Measurements from ENCODE around the gene PEPD. TPM values are rescaled to one million over a fixed set of nuclear protein-coding genes. Genes with fewer than 3 reads are reported as not detected.
A peak's percentile ranks its signal among the peaks of the same experiment; 100 is the strongest.

The PEPD gene
- total and polyA plus RNA-seq, 7 experiments from 2014 or later = 21.9 to 126 (median 24.6) TPM

DNA sequence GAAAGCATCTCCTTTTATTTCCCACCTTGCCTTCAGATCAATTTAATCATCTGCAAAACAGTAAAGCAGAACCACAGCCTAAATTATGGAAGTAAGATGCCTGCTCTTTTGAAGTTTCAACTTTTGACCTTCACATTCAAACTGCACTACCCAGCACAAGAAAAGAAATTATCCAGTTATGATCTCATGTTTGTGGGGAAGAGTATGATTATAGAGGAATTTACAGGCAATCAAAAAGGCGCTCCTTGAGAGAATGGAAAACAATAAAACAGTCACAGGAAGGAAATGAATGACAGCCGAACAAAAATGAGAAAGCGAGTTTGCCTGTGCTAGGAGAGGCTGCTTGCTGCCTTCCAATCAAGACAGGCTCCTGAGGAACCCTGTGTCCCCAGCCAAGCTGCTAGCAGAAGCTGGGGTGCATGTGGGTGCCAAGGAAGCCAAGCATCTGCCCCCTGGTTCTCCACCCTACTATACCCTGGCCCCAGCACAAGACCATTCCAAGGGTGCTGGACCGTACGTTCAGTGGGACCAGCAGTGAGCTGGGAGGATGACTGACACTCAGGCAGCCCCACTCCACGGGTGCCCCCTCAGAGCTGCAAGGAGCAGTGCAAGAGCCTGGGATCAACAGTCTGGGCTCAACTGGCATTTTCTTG lies 47.8 kb downstream of the PEPD start:
- ChIA-PET POLR2A (no interaction called here), CTCF (no interaction called here)
- Mint-ChIP-seq H3K4me3 (no peak overlapping the region), H3K27me3 (no peaks in the 10 kb centered on the region), H3K36me3 (peaks cover 0 to 38% (median 26%) of the 10 kb centered on the region in 5 donors), H3K9me3 (peaks cover 0 to 7% (median 0%) of the 10 kb centered on the region in 11 donors), H3K4me1 (peaks cover 0 to 8% (median 0%) of the 10 kb centered on the region in 7 donors), H3K27ac (no peak overlapping the region)
- Histone ChIP-seq H3K9me3 (ENCODE audit: control insufficient read depth in 2 of 3, low read length in 3 of 3) (no peaks in the 10 kb centered on the region), H3K36me3 (ENCODE audit: control insufficient read depth in 2 of 3, insufficient read depth in 3 of 3, low read length in 3 of 3) (peaks cover 0 to 27% (median 0%) of the 10 kb centered on the region in 3 experiments), H3K4me1 (ENCODE audit: control insufficient read depth in 2 of 2, insufficient read depth in 2 of 2, low read length in 2 of 2) (no peaks in the 10 kb centered on the region), H3K27ac (ENCODE audit: low read depth, low read length) (no peak overlapping the region), H3K27me3 (ENCODE audit: control insufficient read depth in 2 of 2, insufficient read depth in 2 of 2, low read length in 2 of 2) (no peaks in the 10 kb centered on the region), H3K4me3 (ENCODE audit: low read length) (no peak overlapping the region)
- ATAC-seq (no peak), DNase-seq (no peak)
- intact Hi-C loops (cut with micrococcal nuclease) = no loop called here

DNA sequence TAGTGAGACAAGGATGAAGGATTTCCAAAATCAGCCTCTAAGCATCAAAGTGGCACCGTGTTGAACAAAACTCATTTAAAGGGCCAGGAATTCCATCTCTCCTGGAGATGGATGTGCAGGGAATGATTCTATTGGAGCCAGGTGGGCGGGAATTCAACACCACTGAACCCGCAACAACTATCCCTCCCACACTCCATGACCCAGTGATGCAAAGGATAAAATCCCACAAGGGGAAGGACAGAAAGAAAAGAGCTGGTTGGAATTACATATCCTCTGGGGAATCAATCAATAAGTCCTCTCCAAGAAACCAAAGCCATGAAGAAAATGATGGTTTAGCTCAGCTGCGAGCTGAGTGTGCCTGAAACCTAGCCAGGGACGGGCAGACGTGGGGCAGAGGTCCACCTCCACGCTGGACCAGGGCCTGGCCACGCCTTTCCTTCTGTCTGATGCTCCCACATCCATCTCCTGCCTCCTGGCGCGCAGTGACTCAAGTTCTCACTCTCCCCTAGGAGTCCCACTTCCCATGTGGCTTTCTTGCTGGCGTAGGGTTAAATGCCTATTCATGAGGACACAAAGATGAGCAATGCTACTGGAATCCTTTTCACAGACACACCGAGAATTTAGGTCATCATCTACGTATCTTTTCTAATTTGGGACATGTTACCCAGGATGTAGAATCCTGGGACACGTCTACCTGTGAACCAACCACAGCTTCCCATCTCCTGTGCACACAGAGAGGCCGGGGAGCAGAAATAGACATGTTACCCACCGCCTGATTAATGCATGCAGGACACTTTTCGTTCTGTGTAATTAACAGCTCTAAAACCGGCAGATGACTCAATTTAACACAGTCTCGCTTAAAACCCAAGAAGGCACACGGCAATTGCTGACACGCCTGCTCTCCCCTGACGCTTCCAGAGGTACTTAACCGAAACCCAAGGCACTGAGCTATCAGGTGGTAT lies 48.6 kb downstream of the PEPD start:
- Mint-ChIP-seq H3K9me3 (no peaks in the 10 kb centered on the region), H3K4me1 (peaks cover 0 to 8% (median 0%) of the 10 kb centered on the region in 7 donors), H3K27ac (no peak overlapping the region), H3K4me3 (no peak overlapping the region), H3K36me3 (peaks cover 0 to 30% (median 18%) of the 10 kb centered on the region in 5 donors), H3K27me3 (no peaks in the 10 kb centered on the region)
- no peaks in the 10 kb centered on the region for H3K9me3 ChIP-seq (ENCODE audit: control insufficient read depth in 2 of 3, low read length in 3 of 3)
- ChIA-PET POLR2A (no interaction called here), CTCF (no interaction called here)
- H3K36me3 ChIP-seq (ENCODE audit: control insufficient read depth in 2 of 3, insufficient read depth in 3 of 3, low read length in 3 of 3) = peaks cover 0 to 23% (median 0%) of the 10 kb centered on the region in 3 experiments
- no peaks in the 10 kb centered on the region for H3K4me1 ChIP-seq (ENCODE audit: control insufficient read depth in 2 of 2, insufficient read depth in 2 of 2, low read length in 2 of 2)
- no peaks in the 10 kb centered on the region for H3K27me3 ChIP-seq (ENCODE audit: control insufficient read depth in 2 of 2, insufficient read depth in 2 of 2, low read length in 2 of 2)
- ATAC-seq (no peak), DNase-seq (no peak)
- intact Hi-C loops (cut with micrococcal nuclease) = no loop called here
- no peak overlapping the region for H3K27ac ChIP-seq (ENCODE audit: low read depth, low read length)
- H3K4me3 ChIP-seq (ENCODE audit: low read length) = no peak overlapping the region

DNA sequence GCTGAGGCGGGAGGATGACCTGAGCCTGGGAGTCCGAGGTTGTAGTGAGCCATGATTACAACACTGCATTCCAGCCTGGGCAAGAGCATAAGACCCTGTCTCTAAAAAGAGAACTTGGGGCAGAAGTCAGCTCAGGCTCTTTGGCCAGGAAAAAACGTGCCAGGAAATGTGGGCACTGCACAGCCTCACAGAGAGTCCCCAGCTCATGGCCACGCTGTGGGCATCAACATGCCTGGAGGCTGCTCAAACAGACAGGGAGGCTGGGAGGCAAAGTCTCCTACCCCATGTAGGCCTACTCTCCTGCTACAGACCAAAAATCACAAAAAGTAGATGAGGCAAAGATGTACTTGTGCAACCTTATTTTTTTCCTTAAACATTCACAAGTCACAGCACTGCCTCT lies 49.4 kb downstream of the PEPD start:
- ChIA-PET POLR2A (no interaction called here), CTCF (no interaction called here)
- Histone ChIP-seq H3K4me1 (ENCODE audit: control insufficient read depth in 2 of 2, insufficient read depth in 2 of 2, low read length in 2 of 2) (no peaks in the 10 kb centered on the region), H3K27ac (ENCODE audit: low read depth, low read length) (no peak overlapping the region), H3K36me3 (ENCODE audit: control insufficient read depth in 2 of 3, insufficient read depth in 3 of 3, low read length in 3 of 3) (peaks cover 0 to 16% (median 0%) of the 10 kb centered on the region in 3 experiments), H3K9me3 (ENCODE audit: control insufficient read depth in 2 of 3, low read length in 3 of 3) (no peaks in the 10 kb centered on the region), H3K27me3 (ENCODE audit: control insufficient read depth in 2 of 2, insufficient read depth in 2 of 2, low read length in 2 of 2) (no peaks in the 10 kb centered on the region), H3K4me3 (ENCODE audit: low read length) (no peak overlapping the region)
- H3K4me3 Mint-ChIP-seq = no peak overlapping the region
- ATAC-seq (no peak), DNase-seq (no peak)
- H3K9me3 Mint-ChIP-seq = no peaks in the 10 kb centered on the region
- H3K4me1 Mint-ChIP-seq = peaks cover 0 to 8% (median 0%) of the 10 kb centered on the region in 7 donors
- no peak overlapping the region for H3K27ac Mint-ChIP-seq
- no peaks in the 10 kb centered on the region for H3K27me3 Mint-ChIP-seq
- H3K36me3 Mint-ChIP-seq = peaks cover 0 to 23% (median 11%) of the 10 kb centered on the region in 5 donors
- intact Hi-C loops (cut with micrococcal nuclease) = no loop called here

DNA sequence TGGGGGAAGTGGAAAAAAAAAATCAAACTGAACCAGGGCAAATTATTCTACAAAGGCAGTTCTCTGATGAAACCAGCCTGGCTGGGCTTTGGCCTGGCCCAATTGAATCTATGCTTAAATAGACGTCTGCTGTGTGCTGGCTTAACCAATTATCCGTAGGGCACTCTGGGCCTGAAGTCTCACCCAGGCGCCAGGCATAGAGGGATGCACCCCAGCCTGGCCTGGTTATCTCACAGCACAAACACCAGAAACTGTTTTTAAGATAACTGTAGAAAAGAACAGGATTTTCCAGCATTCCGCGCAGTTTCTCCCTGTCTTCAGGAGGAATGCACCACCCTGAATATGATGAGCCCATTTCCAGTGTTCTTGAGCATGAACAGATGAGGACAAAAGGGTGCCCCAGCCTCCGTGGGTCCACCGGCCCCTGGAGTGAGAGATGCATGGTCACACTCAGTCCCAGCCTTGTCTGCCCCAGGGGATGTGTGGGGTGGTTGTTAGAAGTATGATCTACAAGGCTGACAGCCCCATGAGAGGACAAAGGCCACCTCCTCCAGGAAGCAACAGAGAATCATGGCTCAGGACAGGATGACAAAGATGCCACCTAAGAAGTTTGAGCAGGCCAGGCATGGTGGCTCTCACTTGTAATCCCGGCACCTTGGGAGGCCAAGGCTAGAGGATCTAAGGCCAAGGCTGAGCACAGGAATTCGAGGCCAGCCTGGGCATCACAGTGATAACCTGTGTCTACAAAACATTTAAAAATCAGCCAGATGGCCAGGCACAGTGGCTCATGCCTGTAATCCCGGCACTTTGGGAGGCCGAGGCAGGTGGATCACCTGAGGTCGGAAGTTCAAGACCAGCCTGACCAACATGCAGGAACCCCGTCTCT lies 50.2 kb downstream of the PEPD start:
- no peaks in the 10 kb centered on the region for H3K27me3 Mint-ChIP-seq
- peaks cover 0 to 8% (median 0%) of the 10 kb centered on the region in 7 donors for H3K4me1 Mint-ChIP-seq
- Histone ChIP-seq H3K4me1 (ENCODE audit: control insufficient read depth in 2 of 2, insufficient read depth in 2 of 2, low read length in 2 of 2) (no peaks in the 10 kb centered on the region), H3K27ac (ENCODE audit: low read depth, low read length) (no peak overlapping the region), H3K27me3 (ENCODE audit: control insufficient read depth in 2 of 2, insufficient read depth in 2 of 2, low read length in 2 of 2) (no peaks in the 10 kb centered on the region), H3K4me3 (ENCODE audit: low read length) (no peak overlapping the region), H3K9me3 (ENCODE audit: control insufficient read depth in 2 of 3, low read length in 3 of 3) (no peaks in the 10 kb centered on the region), H3K36me3 (ENCODE audit: control insufficient read depth in 2 of 3, insufficient read depth in 3 of 3, low read length in 3 of 3) (peaks cover 0 to 11% (median 0%) of the 10 kb centered on the region in 3 experiments)
- DNase-seq (no peak), ATAC-seq (no peak)
- no peak overlapping the region for H3K4me3 Mint-ChIP-seq
- intact Hi-C loops (cut with micrococcal nuclease) = no loop called here
- POLR2A ChIA-PET = no interaction called here
- peak overlapping the region in 1 of 9 donors; percentile 13 for H3K27ac Mint-ChIP-seq
- CTCF ChIA-PET = no interaction called here
- H3K36me3 Mint-ChIP-seq = peaks cover 0 to 18% (median 6%) of the 10 kb centered on the region in 5 donors
- H3K9me3 Mint-ChIP-seq = no peaks in the 10 kb centered on the region

DNA sequence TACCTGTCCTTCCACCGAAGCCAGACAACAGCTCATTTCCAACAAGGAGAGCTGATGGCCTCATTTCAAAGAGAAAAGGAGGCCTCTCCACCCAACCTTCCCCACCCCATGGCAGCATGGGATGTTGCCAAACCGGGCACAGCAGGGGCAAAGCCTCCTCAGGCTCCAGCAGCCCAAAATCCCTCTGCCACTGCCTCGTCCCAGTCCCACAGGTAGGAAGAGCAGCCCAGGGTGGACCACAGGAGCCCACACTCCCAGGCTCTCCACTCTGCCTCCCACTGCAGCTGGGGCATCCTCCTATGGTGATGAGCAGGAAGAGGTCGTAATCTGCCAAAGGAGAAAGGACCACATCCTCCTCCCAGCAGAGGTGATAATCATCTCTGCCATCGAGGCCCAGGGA lies 50.9 kb downstream of the PEPD start:
- ChIA-PET CTCF (no interaction called here), POLR2A (no interaction called here)
- no peak for DNase-seq
- no peaks in the 10 kb centered on the region for H3K4me1 ChIP-seq (ENCODE audit: control insufficient read depth in 2 of 2, insufficient read depth in 2 of 2, low read length in 2 of 2)
- Mint-ChIP-seq H3K27ac (peak overlapping the region in 1 of 9 donors; percentile 13), H3K9me3 (no peaks in the 10 kb centered on the region), H3K4me1 (peaks cover 0 to 8% (median 0%) of the 10 kb centered on the region in 7 donors), H3K4me3 (no peak overlapping the region), H3K36me3 (peaks cover 0 to 18% (median 6%) of the 10 kb centered on the region in 5 donors), H3K27me3 (no peaks in the 10 kb centered on the region)
- H3K4me3 ChIP-seq (ENCODE audit: low read length) = no peak overlapping the region
- no peak for ATAC-seq
- H3K27ac ChIP-seq (ENCODE audit: low read depth, low read length) = no peak overlapping the region
- no peaks in the 10 kb centered on the region for H3K27me3 ChIP-seq (ENCODE audit: control insufficient read depth in 2 of 2, insufficient read depth in 2 of 2, low read length in 2 of 2)
- H3K36me3 ChIP-seq (ENCODE audit: control insufficient read depth in 2 of 3, insufficient read depth in 3 of 3, low read length in 3 of 3) = peaks cover 0 to 11% (median 0%) of the 10 kb centered on the region in 3 experiments
- intact Hi-C loops (cut with micrococcal nuclease) = no loop called here
- H3K9me3 ChIP-seq (ENCODE audit: control insufficient read depth in 2 of 3, low read length in 3 of 3) = no peaks in the 10 kb centered on the region

DNA sequence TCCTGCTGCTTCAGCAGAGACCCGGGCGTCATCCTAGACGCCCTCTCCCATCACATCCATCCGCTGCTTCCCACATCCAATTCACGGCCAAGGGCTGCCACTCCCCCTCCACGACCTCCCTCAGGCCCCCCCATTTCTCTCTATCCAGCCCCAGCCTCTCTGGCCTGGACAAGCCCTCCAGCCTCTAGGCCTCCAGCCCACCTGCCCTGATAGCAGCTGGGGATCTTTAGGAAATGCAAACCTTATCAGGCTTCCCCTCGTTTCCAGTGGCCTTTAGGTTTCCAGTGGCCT lies 51.6 kb downstream of the PEPD start:
- CTCF ChIA-PET = no interaction called here

More for the DNA sequence above, 51.6 kb downstream of the PEPD start:
- POLR2A ChIA-PET = no interaction called here
- H3K27me3 Mint-ChIP-seq = no peaks in the 10 kb centered on the region
- peaks cover 0 to 8% (median 0%) of the 10 kb centered on the region in 7 donors for H3K4me1 Mint-ChIP-seq
- H3K4me3 ChIP-seq (ENCODE audit: low read length) = no peak overlapping the region
- H3K27me3 ChIP-seq (ENCODE audit: control insufficient read depth in 2 of 2, insufficient read depth in 2 of 2, low read length in 2 of 2) = no peaks in the 10 kb centered on the region
- intact Hi-C loops (cut with micrococcal nuclease) = no loop called here
- H3K27ac Mint-ChIP-seq = no peak overlapping the region
- peaks cover 0 to 18% (median 6%) of the 10 kb centered on the region in 5 donors for H3K36me3 Mint-ChIP-seq
- no peaks in the 10 kb centered on the region for H3K4me1 ChIP-seq (ENCODE audit: control insufficient read depth in 2 of 2, insufficient read depth in 2 of 2, low read length in 2 of 2)
- DNase-seq = no peak
- H3K27ac ChIP-seq (ENCODE audit: low read depth, low read length) = no peak overlapping the region
- H3K4me3 Mint-ChIP-seq = no peak overlapping the region
- no peak for ATAC-seq
- H3K9me3 ChIP-seq (ENCODE audit: control insufficient read depth in 2 of 3, low read length in 3 of 3) = no peaks in the 10 kb centered on the region
- peaks cover 0 to 11% (median 0%) of the 10 kb centered on the region in 3 experiments for H3K36me3 ChIP-seq (ENCODE audit: control insufficient read depth in 2 of 3, insufficient read depth in 3 of 3, low read length in 3 of 3)
- no peaks in the 10 kb centered on the region for H3K9me3 Mint-ChIP-seq

Measured in naive thymus-derived CD4-positive, alpha-beta T cell (primary cell).